Measurements from ENCODE around the gene ZNF892. TPM values are rescaled to one million over a fixed set of nuclear protein-coding genes. Genes with fewer than 3 reads are reported as not detected.

Gene ZNF892
- polyA plus RNA-seq, 3 donors, result 0.15 to 0.73 (median 0.23) TPM

DNA sequence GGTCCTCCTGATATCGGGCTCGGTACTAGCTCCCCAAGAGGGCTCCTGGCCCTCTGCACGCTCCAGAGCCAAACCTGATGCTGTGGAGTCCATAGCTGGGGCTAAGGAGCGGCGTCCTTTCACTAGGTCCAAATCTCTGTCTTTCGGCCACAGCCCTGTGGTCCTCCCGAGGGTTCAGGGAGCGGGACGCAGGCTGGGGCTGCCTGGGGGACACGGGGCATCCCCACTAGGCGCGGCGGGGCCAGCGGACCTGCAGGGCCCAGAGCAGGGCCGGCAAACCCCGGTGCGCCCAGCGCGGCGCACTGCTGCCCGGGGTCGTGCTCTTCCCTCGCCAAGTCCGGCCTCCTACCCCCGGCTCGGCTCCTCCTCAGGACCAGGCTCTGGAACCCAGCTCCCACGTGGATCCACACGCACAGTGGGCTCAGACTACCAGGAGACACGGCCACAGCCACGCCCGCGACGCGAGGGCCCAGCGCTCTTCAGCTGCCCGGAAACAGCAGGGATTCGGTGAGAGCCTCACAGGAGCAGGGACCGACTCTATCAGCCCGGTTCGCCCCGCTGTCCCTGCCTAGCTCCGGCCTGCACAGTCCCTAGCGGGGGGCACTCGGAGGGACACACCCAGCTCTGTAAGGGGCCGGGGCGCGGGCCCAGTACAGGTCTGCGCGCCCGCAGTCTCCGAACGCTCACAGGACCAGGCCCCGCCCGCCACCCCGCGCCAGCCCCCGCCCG, 48.3 kb upstream of the ZNF892 start:
- H2AFZ ChIP-seq (ENCODE audit: insufficient read depth, low read depth, low read length, poor library complexity, severe bottlenecking), result peak overlapping the region; percentile 92
- Mint-ChIP-seq H3K27me3 (ENCODE audit: low read depth in 3 of 3) (peaks cover 1 to 11% (median 4%) of the 10 kb centered on the region in 3 donors), H3K36me3 (peaks cover 23 to 27% of the 10 kb centered on the region in 2 donors), H3K27ac (peak overlapping the region in 4 of 7 donors; percentile 46 to 66 (median 60)), H3K9me3 (peaks cover 15 to 30% (median 19%) of the 10 kb centered on the region in 7 donors), H3K4me3 (peak overlapping the region; percentile 90 to 92), H3K4me1 (peaks cover 15% of the 10 kb centered on the region)
- 2% methylated on average over 50 of the region's 58 CpGs for WGBS (ENCODE audit: insufficient coverage)
- intact Hi-C loops (cut with micrococcal nuclease), result no loop called here
- H3K79me2 ChIP-seq (ENCODE audit: insufficient read depth, low read length), result no peaks in the 10 kb centered on the region
- H3K27ac ChIP-seq (ENCODE audit: low read depth in 1 of 2, low read length in 2 of 2), result peak overlapping the region in 1 of 2 donors; percentile 49
- peaks cover 16% of the 10 kb centered on the region in 2 donors for H3K4me1 ChIP-seq (ENCODE audit: control insufficient read depth in 1 of 2, insufficient read depth in 2 of 2, low read length in 2 of 2)
- peak overlapping the region; percentile 78 for H3K9ac ChIP-seq (ENCODE audit: insufficient read depth, low read length, poor library complexity, severe bottlenecking)
- no peaks in the 10 kb centered on the region for H4K20me1 ChIP-seq (ENCODE audit: insufficient read depth, low read length)
- peak; percentile 2 to 14 (median 11) for DNase-seq
- peaks cover 29 to 30% of the 10 kb centered on the region in 2 donors for H3K9me3 ChIP-seq (replicated peaks in 1 of 2; ENCODE audit: control insufficient read depth in 1 of 2, insufficient read depth in 1 of 2, low read length in 2 of 2)
- TF ChIP-seq, protein P1, sequence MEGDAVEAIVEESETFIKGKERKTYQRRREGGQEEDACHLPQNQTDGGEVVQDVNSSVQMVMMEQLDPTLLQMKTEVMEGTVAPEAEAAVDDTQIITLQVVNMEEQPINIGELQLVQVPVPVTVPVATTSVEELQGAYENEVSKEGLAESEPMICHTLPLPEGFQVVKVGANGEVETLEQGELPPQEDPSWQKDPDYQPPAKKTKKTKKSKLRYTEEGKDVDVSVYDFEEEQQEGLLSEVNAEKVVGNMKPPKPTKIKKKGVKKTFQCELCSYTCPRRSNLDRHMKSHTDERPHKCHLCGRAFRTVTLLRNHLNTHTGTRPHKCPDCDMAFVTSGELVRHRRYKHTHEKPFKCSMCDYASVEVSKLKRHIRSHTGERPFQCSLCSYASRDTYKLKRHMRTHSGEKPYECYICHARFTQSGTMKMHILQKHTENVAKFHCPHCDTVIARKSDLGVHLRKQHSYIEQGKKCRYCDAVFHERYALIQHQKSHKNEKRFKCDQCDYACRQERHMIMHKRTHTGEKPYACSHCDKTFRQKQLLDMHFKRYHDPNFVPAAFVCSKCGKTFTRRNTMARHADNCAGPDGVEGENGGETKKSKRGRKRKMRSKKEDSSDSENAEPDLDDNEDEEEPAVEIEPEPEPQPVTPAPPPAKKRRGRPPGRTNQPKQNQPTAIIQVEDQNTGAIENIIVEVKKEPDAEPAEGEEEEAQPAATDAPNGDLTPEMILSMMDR (IDR thresholded peaks at IDR 0.05), result no peak
- peak overlapping the region; percentile 97 for H3K4me2 ChIP-seq (replicated peaks; ENCODE audit: extremely low read depth, low read length, poor library complexity, severe bottlenecking)
- H3K27me3 ChIP-seq (ENCODE audit: control insufficient read depth in 2 of 2, insufficient read depth in 2 of 2, low read length in 2 of 2), result no peaks in the 10 kb centered on the region
- H3K36me3 ChIP-seq (replicated peaks in 1 of 2; ENCODE audit: control insufficient read depth in 1 of 2, insufficient read depth in 2 of 2, low read length in 2 of 2), result peaks cover 3 to 32% of the 10 kb centered on the region in 2 donors
- peak overlapping the region; percentile 68 to 87 (median 87) for H3K4me3 ChIP-seq (replicated peaks in 1 of 3; ENCODE audit: low read depth in 2 of 3, low read length in 3 of 3)

DNA sequence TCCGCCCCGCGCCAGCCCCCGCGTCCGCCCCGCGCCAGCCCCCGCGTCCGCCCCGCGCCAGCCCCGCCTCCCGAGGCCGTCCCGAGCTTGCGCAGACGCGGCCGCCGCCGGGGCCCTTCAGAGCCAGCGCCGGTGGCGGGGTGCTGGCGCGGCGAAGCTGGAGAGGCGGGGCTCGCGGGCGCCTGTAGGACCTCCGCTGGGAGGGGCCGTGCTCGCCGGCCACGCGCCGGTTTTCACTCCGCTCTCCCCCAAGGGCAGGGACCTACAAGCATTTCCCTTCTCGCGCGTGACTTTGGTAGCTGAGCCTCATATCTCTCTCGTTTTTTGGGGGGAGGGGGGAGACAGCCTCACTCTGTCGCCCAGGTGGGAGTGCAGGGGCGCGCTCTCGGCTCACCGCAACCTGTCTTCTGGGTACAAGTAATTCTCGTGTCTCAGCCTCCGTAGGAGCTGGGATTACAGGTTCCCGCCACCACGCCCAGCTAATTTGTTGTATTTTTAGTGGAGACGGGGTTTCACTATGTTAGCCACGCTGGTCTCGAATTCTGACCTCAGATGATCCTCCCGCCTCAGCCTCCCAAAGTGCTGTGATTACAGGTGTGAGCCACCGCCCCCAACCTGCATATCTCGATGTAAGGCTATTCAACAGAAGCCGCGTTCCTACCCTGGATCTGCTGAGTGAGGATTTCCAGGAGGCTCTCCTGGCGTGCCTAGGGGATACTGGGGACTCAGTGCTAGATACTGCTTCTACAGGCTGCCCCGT, 47.5 kb upstream of the ZNF892 start, which contains the start of gene ZNF514:
ZNF514 (minus strand) TSS at position 159 of the 760 bp plus-strand sequence. CDS start 6,595 bp downstream, outside the sequence.
- intact Hi-C loops (cut with micrococcal nuclease), result no loop called here
- Histone ChIP-seq H3K4me2 (replicated peaks; ENCODE audit: extremely low read depth, low read length, poor library complexity, severe bottlenecking) (peak within 1 kb of the TSS; percentile 97), H3K79me2 (ENCODE audit: insufficient read depth, low read length) (peaks cover 4% of the 10 kb centered on the region), H2AFZ (ENCODE audit: insufficient read depth, low read depth, low read length, poor library complexity, severe bottlenecking) (peak within 1 kb of the TSS; percentile 92), H4K20me1 (ENCODE audit: insufficient read depth, low read length) (no peaks in the 10 kb centered on the region), H3K36me3 (replicated peaks in 1 of 2; ENCODE audit: control insufficient read depth in 1 of 2, insufficient read depth in 2 of 2, low read length in 2 of 2) (peaks cover 3 to 24% of the 10 kb centered on the region in 2 donors), H3K9ac (ENCODE audit: insufficient read depth, low read length, poor library complexity, severe bottlenecking) (peak within 1 kb of the TSS; percentile 78), H3K27me3 (ENCODE audit: control insufficient read depth in 2 of 2, insufficient read depth in 2 of 2, low read length in 2 of 2) (no peaks in the 10 kb centered on the region), H3K4me3 (replicated peaks in 1 of 3; ENCODE audit: low read depth in 2 of 3, low read length in 3 of 3) (peak within 1 kb of the TSS; percentile 68 to 87 (median 87)), H3K27ac (ENCODE audit: low read depth in 1 of 2, low read length in 2 of 2) (peak within 1 kb of the TSS in 1 of 2 donors; percentile 49), H3K4me1 (ENCODE audit: control insufficient read depth in 1 of 2, insufficient read depth in 2 of 2, low read length in 2 of 2) (peaks cover 20 to 21% of the 10 kb centered on the region in 2 donors), H3K9me3 (replicated peaks in 1 of 2; ENCODE audit: control insufficient read depth in 1 of 2, insufficient read depth in 1 of 2, low read length in 2 of 2) (peaks cover 21 to 27% of the 10 kb centered on the region in 2 donors)
- peak within 1 kb of the TSS; percentile 90 to 92 for H3K4me3 Mint-ChIP-seq
- H3K9me3 Mint-ChIP-seq, result peaks cover 14 to 24% (median 18%) of the 10 kb centered on the region in 7 donors
- H3K4me1 Mint-ChIP-seq, result peaks cover 18% of the 10 kb centered on the region
- peaks cover 15 to 21% of the 10 kb centered on the region in 2 donors for H3K36me3 Mint-ChIP-seq
- H3K27ac Mint-ChIP-seq, result peak within 1 kb of the TSS in 6 of 7 donors; percentile 46 to 85 (median 67)
- TF ChIP-seq, protein P1 (IDR thresholded peaks at IDR 0.05), result no peak
- peaks cover 1 to 11% (median 4%) of the 10 kb centered on the region in 3 donors for H3K27me3 Mint-ChIP-seq (ENCODE audit: low read depth in 3 of 3)
- WGBS (ENCODE audit: insufficient coverage), result 11% methylated on average over 53 of the region's 64 CpGs
- peak; percentile 46 to 58 (median 48) for DNase-seq

Data from CD14-positive monocyte (primary cell).